Duodenal mucosa (tissue), 2 donors: ENCODE data around the gene FMR1.

Experiments
- H3K27ac ChIP-seq: one replicate; pipeline ENCODE4 v1.7.0; 2013; ENCODE audit warnings: low read depth, low read length
- H3K27me3 ChIP-seq, 2 donors: one replicate each; pipeline ENCODE4 v1.7.0; 2013; ENCODE audit warnings: low read length in 2 of 2, control low read depth in 1 of 2; ENCODE audit not compliant: insufficient read depth in 2 of 2, control insufficient read depth in 1 of 2
- H3K36me3 ChIP-seq, 2 donors: one replicate each; pipeline ENCODE4 v1.7.0; 2013; ENCODE audit warnings: low read length in 2 of 2, control low read depth in 1 of 2; ENCODE audit not compliant: insufficient read depth in 2 of 2, control insufficient read depth in 1 of 2
- H3K4me1 ChIP-seq, 2 donors: one replicate each; pipeline ENCODE4 v1.7.0; 2013; ENCODE audit warnings: low read length in 2 of 2, control low read depth in 1 of 2; ENCODE audit not compliant: insufficient read depth in 2 of 2, control insufficient read depth in 1 of 2
- H3K4me3 ChIP-seq, 2 donors: one replicate each; pipeline ENCODE4 v1.7.0; 2013; ENCODE audit warnings: low read length in 2 of 2, low read depth in 1 of 2
- H3K9ac ChIP-seq, 2 donors: one replicate each; pipeline ENCODE4 v1.7.0; 2013; ENCODE audit warnings: low read length in 2 of 2, low read depth in 1 of 2
- H3K9me3 ChIP-seq, 2 donors: one replicate each; pipeline ENCODE4 v1.7.0; 2013; ENCODE audit warnings: low read length in 2 of 2, control low read depth in 1 of 2; ENCODE audit not compliant: control insufficient read depth in 1 of 2

Gene FMR1

GRCh38 chrX:147950352-147950751 lies 38.6 kb downstream of the FMR1 start:
- Histone ChIP-seq H3K4me3 (no peak overlapping the region), H3K9ac (no peak overlapping the region), H3K36me3 (peaks cover 3 to 13% of the 10 kb centered on the region in 2 donors), H3K27ac (no peak overlapping the region), H3K4me1 (no peaks in the 10 kb centered on the region), H3K27me3 (no peaks in the 10 kb centered on the region), H3K9me3 (no peaks in the 10 kb centered on the region)

GRCh38 chrX:147953976-147954375 lies 42.3 kb downstream of the FMR1 start:
- peaks cover 0 to 3% of the 10 kb centered on the region in 2 donors for H3K36me3 ChIP-seq

GRCh38 chrX:147957291-147957690 lies 45.6 kb downstream of the FMR1 start:
- Histone ChIP-seq H3K4me3 (no peak overlapping the region), H3K27ac (no peak overlapping the region), H3K36me3 (no peaks in the 10 kb centered on the region), H3K27me3 (no peaks in the 10 kb centered on the region), H3K9me3 (no peaks in the 10 kb centered on the region), H3K9ac (no peak overlapping the region), H3K4me1 (no peaks in the 10 kb centered on the region)

More at GRCh38 chrX:147953976-147954375, 42.3 kb downstream of the FMR1 start:
- no peaks in the 10 kb centered on the region for H3K4me1 ChIP-seq
- H3K27me3 ChIP-seq: no peaks in the 10 kb centered on the region
- no peak overlapping the region for H3K9ac ChIP-seq
- H3K4me3 ChIP-seq: no peak overlapping the region
- H3K27ac ChIP-seq: no peak overlapping the region
- H3K9me3 ChIP-seq: no peaks in the 10 kb centered on the region

- no peak overlapping the region for H3K4me3 ChIP-seq
- no peaks in the 10 kb centered on the region for H3K27me3 ChIP-seq
- no peak overlapping the region for H3K9ac ChIP-seq
- no peaks in the 10 kb centered on the region for H3K4me1 ChIP-seq
- H3K36me3 ChIP-seq: no peaks in the 10 kb centered on the region
- H3K9me3 ChIP-seq: no peaks in the 10 kb centered on the region
- no peak overlapping the region for H3K27ac ChIP-seq
These were observed 46.6 kb downstream of the FMR1 start for GRCh38 chrX:147958291-147958690.

GRCh38 chrX:147960722-147961121 lies 49.0 kb downstream of the FMR1 start:
- Histone ChIP-seq H3K4me3 (no peak overlapping the region), H3K9me3 (no peaks in the 10 kb centered on the region), H3K36me3 (no peaks in the 10 kb centered on the region), H3K27me3 (no peaks in the 10 kb centered on the region), H3K4me1 (no peaks in the 10 kb centered on the region), H3K9ac (no peak overlapping the region), H3K27ac (no peak overlapping the region)

- Histone ChIP-seq H3K9me3 (no peaks in the 10 kb centered on the region), H3K36me3 (no peaks in the 10 kb centered on the region), H3K4me1 (no peaks in the 10 kb centered on the region), H3K27ac (no peak overlapping the region), H3K27me3 (no peaks in the 10 kb centered on the region), H3K4me3 (no peak overlapping the region), H3K9ac (no peak overlapping the region)
These were observed 50.8 kb downstream of the FMR1 start for GRCh38 chrX:147962476-147962875.

GRCh38 chrX:147978931-147979330 lies 67.2 kb downstream of the FMR1 start:
- no peak overlapping the region for H3K27ac ChIP-seq
- H3K4me3 ChIP-seq: no peak overlapping the region
- H3K4me1 ChIP-seq: no peaks in the 10 kb centered on the region
- H3K9me3 ChIP-seq: no peaks in the 10 kb centered on the region
- H3K27me3 ChIP-seq: no peaks in the 10 kb centered on the region
- H3K9ac ChIP-seq: no peak overlapping the region
- no peaks in the 10 kb centered on the region for H3K36me3 ChIP-seq

GRCh38 chrX:147981038-147981752 lies 69.5 kb downstream of the FMR1 start, which contains the start of gene FMR1NB:
TSS of gene FMR1NB (plus strand) at chrX:147981337. CDS start at chrX:147981403, 66 bp downstream.
- no peak within 1 kb of the TSS for H3K4me3 ChIP-seq
- H3K9me3 ChIP-seq: no peaks in the 10 kb centered on the region
- no peaks in the 10 kb centered on the region for H3K4me1 ChIP-seq
- no peak within 1 kb of the TSS for H3K27ac ChIP-seq
- H3K27me3 ChIP-seq: no peaks in the 10 kb centered on the region
- H3K36me3 ChIP-seq: no peaks in the 10 kb centered on the region
- no peak within 1 kb of the TSS for H3K9ac ChIP-seq
